H9 (cell line): ENCODE measurements around the gene PRG2. TPM values are rescaled to one million over a fixed set of nuclear protein-coding genes. Genes with fewer than 3 reads are reported as not detected.

ENCODE experiments used
- DNase-seq: peaks from one replicate; pipeline ENCODE4 v3.0.0-alpha.2; 2017
- H2AFZ ChIP-seq: one replicate; pipeline ENCODE4 v1.6.1; 2013; ENCODE audit warnings: mild to moderate bottlenecking, low read length, control low read depth, moderate library complexity
- H2AK5ac ChIP-seq: 2 replicates; pipeline ENCODE4 v1.6.1; 2013; ENCODE audit warnings: low read length, control low read depth, mixed read lengths; ENCODE audit not compliant: insufficient read length
- H2BK120ac ChIP-seq: one replicate; pipeline ENCODE4 v1.6.1; 2013; ENCODE audit warnings: low read depth, mild to moderate bottlenecking, low read length, control low read depth, inconsistent platforms; ENCODE audit not compliant: poor library complexity, severe bottlenecking
- H2BK12ac ChIP-seq: 2 replicates; pipeline ENCODE4 v1.6.1; 2013; ENCODE audit warnings: low read length, control low read depth, mixed read lengths, low read depth; ENCODE audit not compliant: insufficient read length
- H2BK15ac ChIP-seq: 2 replicates; pipeline ENCODE4 v1.6.1; 2013; ENCODE audit warnings: low read depth, low read length, control low read depth
- H2BK20ac ChIP-seq: one replicate; pipeline ENCODE4 v1.6.1; 2013; ENCODE audit warnings: low read depth, mild to moderate bottlenecking, low read length, control low read depth, inconsistent platforms; ENCODE audit not compliant: poor library complexity, severe bottlenecking
- H2BK5ac ChIP-seq: 2 replicates; pipeline ENCODE4 v1.6.1; 2013; ENCODE audit warnings: low read length, control low read depth, mixed read lengths; ENCODE audit not compliant: insufficient read length
- H3K14ac ChIP-seq: 2 replicates; pipeline ENCODE4 v1.6.1; 2013; ENCODE audit warnings: low read length, control low read depth; ENCODE audit not compliant: insufficient read depth
- H3K18ac ChIP-seq: 2 replicates; pipeline ENCODE4 v1.6.1; 2013; ENCODE audit warnings: low read depth, mild to moderate bottlenecking, mixed read lengths, low read length, control low read depth; ENCODE audit not compliant: insufficient read length
- H3K23ac ChIP-seq: 2 replicates; pipeline ENCODE4 v1.6.1; 2013; ENCODE audit warnings: low read length, control low read depth, mixed read lengths, low read depth; ENCODE audit not compliant: insufficient read length
- H3K23me2 ChIP-seq: 2 replicates; pipeline ENCODE4 v1.6.1; 2013; ENCODE audit warnings: low read depth, mild to moderate bottlenecking, mixed read lengths, low read length, control low read depth; ENCODE audit not compliant: insufficient read length, poor library complexity, severe bottlenecking
- H3K27ac ChIP-seq: 2 replicates; pipeline ENCODE4 v1.5.1; 2013; ENCODE audit warnings: low read length, control low read depth, mixed read lengths, low read depth; ENCODE audit not compliant: insufficient read length
- H3K27me3 ChIP-seq: 2 replicates; pipeline ENCODE4 v1.6.1; 2013; ENCODE audit warnings: low read length, control low read depth, inconsistent platforms; ENCODE audit not compliant: insufficient read depth
- H3K4ac ChIP-seq: 2 replicates; pipeline ENCODE4 v1.6.1; 2013; ENCODE audit warnings: low read depth, mild to moderate bottlenecking, control low read depth, inconsistent platforms, low read length, moderate library complexity
- H3K4me1 ChIP-seq: 2 replicates; pipeline ENCODE4 v1.6.1; 2013; ENCODE audit warnings: low read length, control low read depth, inconsistent platforms; ENCODE audit not compliant: insufficient read depth
- H3K4me2 ChIP-seq: 2 replicates; pipeline ENCODE4 v1.6.1; 2013; ENCODE audit warnings: low read length, control low read depth, mixed read lengths; ENCODE audit not compliant: insufficient read length, insufficient read depth
- H3K56ac ChIP-seq: 2 replicates; pipeline ENCODE4 v1.6.1; 2013; ENCODE audit warnings: low read depth, mild to moderate bottlenecking, mixed read lengths, low read length, control low read depth; ENCODE audit not compliant: insufficient read length
- H3K79me1 ChIP-seq: 2 replicates; pipeline ENCODE4 v1.6.1; 2013; ENCODE audit warnings: low read depth, mild to moderate bottlenecking, moderate library complexity, low read length, control low read depth, inconsistent platforms; ENCODE audit not compliant: insufficient read depth, poor library complexity, severe bottlenecking
- H3K79me2 ChIP-seq: 2 replicates; pipeline ENCODE4 v1.6.1; 2013; ENCODE audit warnings: low read length, control low read depth, inconsistent platforms; ENCODE audit not compliant: insufficient read depth
- H3K9ac ChIP-seq: 2 replicates; pipeline ENCODE4 v1.6.1; 2013; ENCODE audit warnings: low read length, control low read depth, mixed read lengths; ENCODE audit not compliant: insufficient read length; ENCODE audit errors: extremely low read depth
- H3K9me3 ChIP-seq: one replicate; pipeline ENCODE4 v1.6.1; 2013; ENCODE audit warnings: low read depth, low read length, inconsistent platforms; ENCODE audit not compliant: control insufficient read depth
- H3T11ph ChIP-seq: one replicate; pipeline ENCODE4 v1.6.1; 2013; ENCODE audit warnings: mild to moderate bottlenecking, low read length, control low read depth, inconsistent platforms
- H4K20me1 ChIP-seq: one replicate; pipeline ENCODE4 v1.6.1; 2013; ENCODE audit not compliant: control insufficient read depth, insufficient read length, insufficient read depth
- H4K5ac ChIP-seq: 2 replicates; pipeline ENCODE4 v1.6.1; 2013; ENCODE audit warnings: low read depth, mild to moderate bottlenecking, mixed read lengths, low read length, control low read depth; ENCODE audit not compliant: insufficient read length
- H4K8ac ChIP-seq: replicated peaks from 2 replicates; pipeline ENCODE4 v1.6.1; 2013; ENCODE audit warnings: low read length, control low read depth, mixed read lengths, low read depth; ENCODE audit not compliant: insufficient read length
- H4K91ac ChIP-seq: 2 replicates; pipeline ENCODE4 v1.6.1; 2013; ENCODE audit warnings: low read depth, mild to moderate bottlenecking, moderate library complexity, mixed read lengths, low read length, control low read depth; ENCODE audit not compliant: insufficient read length
- H3K27ac Mint-ChIP-seq, 3 experiments: 2 replicates in 2 of 3; 3 replicates in 1 of 3; pipeline ENCODE4 v1.8.0; 2020 to 2021; ENCODE audit warnings: mixed read lengths in 3 of 3, mild to moderate bottlenecking in 1 of 3, moderate library complexity in 1 of 3
- H3K27me3 Mint-ChIP-seq: 2 replicates; pipeline ENCODE4 v1.8.0; 2021; ENCODE audit warnings: low read depth, mild to moderate bottlenecking, moderate library complexity, mixed read lengths
- H3K36me3 Mint-ChIP-seq, 3 experiments: 2 replicates in 2 of 3; 3 replicates in 1 of 3; pipeline ENCODE4 v1.8.0; 2020 to 2021; ENCODE audit warnings: low read depth in 3 of 3, mixed read lengths in 3 of 3; ENCODE audit not compliant: insufficient read depth in 1 of 3
- H3K4me1 Mint-ChIP-seq, 2 experiments: 2 replicates each; pipeline ENCODE4 v1.8.0; 2020; ENCODE audit warnings: mixed read lengths in 2 of 2
- H3K4me3 Mint-ChIP-seq, 2 experiments: 2 replicates in 1 of 2; 3 replicates in 1 of 2; pipeline ENCODE4 v1.8.0; 2020 to 2021; ENCODE audit warnings: mild to moderate bottlenecking in 2 of 2, mixed read lengths in 2 of 2, moderate library complexity in 1 of 2
- H3K9me3 Mint-ChIP-seq, 2 experiments: 2 replicates in 1 of 2; 3 replicates in 1 of 2; pipeline ENCODE4 v1.8.0; 2020; ENCODE audit warnings: mild to moderate bottlenecking in 2 of 2, mixed read lengths in 2 of 2, moderate library complexity in 1 of 2
- WGBS: extraction: QIAGEN DNeasy Blood & Tissue Kit; methylation state at CpG from one replicate; pipeline ENCODE4 v1.1.7; 2013; ENCODE audit warnings: missing lambda C conversion rate, low lambda C conversion rate, mixed read lengths; ENCODE audit not compliant: insufficient read length; ENCODE audit errors: extremely low coverage; 5-methylcytosine and 5-hydroxymethylcytosine counted together
- long read RNA-seq: library from polyadenylated mRNA; unstranded; transcript quantifications from one replicate; pipeline ENCODE4 v2.0.0, GENCODE V29; 2020
- total RNA-seq: library from RNA; stranded (reverse); gene quantifications from 2 replicates; pipeline ENCODE4 v1.2.1, GENCODE V29; 2021
- TF ChIP-seq, protein P1 (sequence below): fragments of 200-600 bp; sonication (generic); conservative IDR thresholded peaks from 3 replicates; pipeline ENCODE4 v1.8.0; 2021; ENCODE audit warnings: antibody characterized with exemption, mild to moderate bottlenecking

PRG2 gene, protein sequence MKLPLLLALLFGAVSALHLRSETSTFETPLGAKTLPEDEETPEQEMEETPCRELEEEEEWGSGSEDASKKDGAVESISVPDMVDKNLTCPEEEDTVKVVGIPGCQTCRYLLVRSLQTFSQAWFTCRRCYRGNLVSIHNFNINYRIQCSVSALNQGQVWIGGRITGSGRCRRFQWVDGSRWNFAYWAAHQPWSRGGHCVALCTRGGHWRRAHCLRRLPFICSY
- total RNA-seq = 0.31 TPM in 1 of 2 replicates, not detected in the other
- long read RNA-seq = 0 reads

DNA sequence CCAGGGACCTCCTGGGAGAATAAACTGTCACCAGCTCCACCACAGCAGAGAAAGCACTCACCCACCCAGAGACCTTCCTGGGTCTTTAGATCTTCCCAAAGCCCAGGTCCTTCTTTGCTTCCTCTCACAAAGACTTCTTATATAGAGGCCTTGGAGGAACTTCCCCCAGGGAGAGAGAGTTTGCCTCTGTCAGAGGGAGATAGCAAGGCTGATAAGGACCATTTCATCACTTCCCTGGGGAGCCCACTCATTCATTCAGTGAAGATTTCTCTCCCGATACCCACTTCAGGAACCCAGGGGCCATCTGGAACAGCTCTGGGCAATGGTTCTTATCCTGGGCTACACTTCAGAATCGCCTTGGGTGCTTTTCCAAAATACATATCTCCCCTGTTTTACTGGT lies at the start of gene PRG2:
PRG2 (minus strand) TSS at position 116 of the 400 bp plus-strand sequence. CDS start 706 bp downstream, outside the sequence.
- H3K4me1 ChIP-seq = no peaks in the 10 kb centered on the region
- peaks cover 50% of the 10 kb centered on the region for H3K27me3 Mint-ChIP-seq
- H3K9me3 Mint-ChIP-seq = no peaks in the 10 kb centered on the region
- H3K27ac Mint-ChIP-seq = no peak within 1 kb of the TSS
- H2BK120ac ChIP-seq = no peak within 1 kb of the TSS
- H2AFZ ChIP-seq = no peak within 1 kb of the TSS
- H3K79me2 ChIP-seq = no peaks in the 10 kb centered on the region
- no peak within 1 kb of the TSS for H3K4ac ChIP-seq
- DNase-seq = no peak
- H3K4me2 ChIP-seq = no peak within 1 kb of the TSS
- H3K23me2 ChIP-seq = no peaks in the 10 kb centered on the region
- no CpG with 5 or more reads among the region's 2 CpGs for WGBS
- H4K5ac ChIP-seq = no peak within 1 kb of the TSS
- no peak within 1 kb of the TSS for H3K4me3 Mint-ChIP-seq
- H4K8ac ChIP-seq = no peak within 1 kb of the TSS
- H3K18ac ChIP-seq = no peak within 1 kb of the TSS
- H3K79me1 ChIP-seq = no peaks in the 10 kb centered on the region
- no peak within 1 kb of the TSS for H3K9ac ChIP-seq
- H2BK20ac ChIP-seq = no peak within 1 kb of the TSS
- H3K56ac ChIP-seq = no peak within 1 kb of the TSS
- H3K9me3 ChIP-seq = no peaks in the 10 kb centered on the region
- no peaks in the 10 kb centered on the region for H3K36me3 Mint-ChIP-seq
- H2AK5ac ChIP-seq = no peak within 1 kb of the TSS
- H3K23ac ChIP-seq = no peak within 1 kb of the TSS
- H3K27ac ChIP-seq = no peak within 1 kb of the TSS
- H3K4me1 Mint-ChIP-seq = no peaks in the 10 kb centered on the region
- TF ChIP-seq, protein P1, sequence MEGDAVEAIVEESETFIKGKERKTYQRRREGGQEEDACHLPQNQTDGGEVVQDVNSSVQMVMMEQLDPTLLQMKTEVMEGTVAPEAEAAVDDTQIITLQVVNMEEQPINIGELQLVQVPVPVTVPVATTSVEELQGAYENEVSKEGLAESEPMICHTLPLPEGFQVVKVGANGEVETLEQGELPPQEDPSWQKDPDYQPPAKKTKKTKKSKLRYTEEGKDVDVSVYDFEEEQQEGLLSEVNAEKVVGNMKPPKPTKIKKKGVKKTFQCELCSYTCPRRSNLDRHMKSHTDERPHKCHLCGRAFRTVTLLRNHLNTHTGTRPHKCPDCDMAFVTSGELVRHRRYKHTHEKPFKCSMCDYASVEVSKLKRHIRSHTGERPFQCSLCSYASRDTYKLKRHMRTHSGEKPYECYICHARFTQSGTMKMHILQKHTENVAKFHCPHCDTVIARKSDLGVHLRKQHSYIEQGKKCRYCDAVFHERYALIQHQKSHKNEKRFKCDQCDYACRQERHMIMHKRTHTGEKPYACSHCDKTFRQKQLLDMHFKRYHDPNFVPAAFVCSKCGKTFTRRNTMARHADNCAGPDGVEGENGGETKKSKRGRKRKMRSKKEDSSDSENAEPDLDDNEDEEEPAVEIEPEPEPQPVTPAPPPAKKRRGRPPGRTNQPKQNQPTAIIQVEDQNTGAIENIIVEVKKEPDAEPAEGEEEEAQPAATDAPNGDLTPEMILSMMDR = no peak
- no peak within 1 kb of the TSS for H2BK5ac ChIP-seq
- no peak within 1 kb of the TSS for H2BK15ac ChIP-seq
- H2BK12ac ChIP-seq = no peak within 1 kb of the TSS
- no peak within 1 kb of the TSS for H3T11ph ChIP-seq
- H3K14ac ChIP-seq = no peak within 1 kb of the TSS; the same call in 1 of the 2 replicates
- no peaks in the 10 kb centered on the region for H4K20me1 ChIP-seq
- no peak within 1 kb of the TSS for H4K91ac ChIP-seq
- no peaks in the 10 kb centered on the region; the same call in 1 of the 2 replicates for H3K27me3 ChIP-seq
